Measurements from ENCODE around the gene WNT3A.
"Not testable (repeated sequence)": the region's sequence is repeated elsewhere in the genome, so short reads cannot be mapped to it uniquely, and the experiment has no call there.

DNA sequence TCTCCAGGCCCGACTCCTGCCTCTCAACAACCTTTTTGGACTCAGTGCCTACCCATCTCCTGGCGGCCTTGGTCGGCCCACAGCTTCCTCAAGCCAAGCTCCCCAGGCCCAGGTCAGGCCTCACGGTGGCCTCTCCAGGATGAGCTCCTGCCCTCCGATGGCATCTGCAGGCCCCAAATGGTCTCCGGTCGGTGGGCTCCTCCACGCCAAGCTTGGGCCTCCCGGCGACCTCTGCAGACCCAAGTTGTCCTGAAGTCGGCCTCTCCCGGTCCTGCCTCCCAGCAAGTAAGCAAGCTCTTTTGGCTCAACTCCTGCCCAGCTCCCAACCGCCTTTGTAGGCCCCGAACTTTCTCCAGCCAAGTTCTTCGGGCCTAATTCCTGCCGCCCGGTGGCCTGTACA is 35.6 kb upstream of the WNT3A start:
- TF ChIP-seq CTCF (IDR thresholded peaks at IDR 0.05); POLR2A (IDR thresholded peaks at IDR 0.05; ENCODE audit: low read depth): not testable (repeated sequence)
